K562 (cell line): ENCODE results near the gene TRPC4. TPM values are rescaled to one million over a fixed set of nuclear protein-coding genes. Genes with fewer than 3 reads are reported as not detected.

Experiments used
- ATAC-seq: fragments of 200-7000 bp; cut with Tn5 transposase; 3 replicates; pipeline ENCODE4 v1.9.1; 2020; ENCODE audit warnings: moderate library complexity
- BruUV-seq: library from RNA; stranded (reverse); fragments of 400-500 nt; replicated peaks from 2 replicates; lab custom pipeline; 2021; lab: Mats Ljungman, UMichigan
- CTCF ChIA-PET: fragments of 300-600 bp; formaldehyde crosslinking; extraction: SDS; loops from one replicate; lab custom pipeline; 2021; ENCODE audit warnings: low intra/inter-chr PET ratio; lab: Yijun Ruan, JAX
- POLR2A ChIA-PET: fragments of 300-600, 350-650 bp; sonication (Branson Sonifier 250); formaldehyde crosslinking; extraction: SDS; loops from one replicate; lab custom pipeline; 2021; ENCODE audit warnings: antibody characterized with exemption, inconsistent platforms; lab: Yijun Ruan, JAX
- DNase-seq, 4 experiments: peaks; one replicate each; pipeline versions ENCODE4 v3.0.0 to v3.0.0-alpha.2; 2011 to 2018; ENCODE audit warnings: low spot score in 3 of 4, mixed read lengths in 3 of 4; ENCODE audit errors: extremely low read depth in 1 of 4
- FAIRE-seq: peaks from 2 replicates; lab custom pipeline; 2011; peaks lifted over from hg19 to GRCh38; lab: Jason Lieb, UNC
- H2AFZ ChIP-seq: 2 replicates; pipeline ENCODE4 v1.6.0; 2011; ENCODE audit warnings: low read depth, low read length, control low read depth, inconsistent platforms
- H3K27ac ChIP-seq: fragments of 200-600 bp; 3 replicates; pipeline ENCODE4 v1.8.0; 2011; ENCODE audit warnings: low read depth, mild to moderate bottlenecking, control low read depth, inconsistent platforms, low read length, moderate library complexity, mixed read lengths; ENCODE audit errors: extremely low read depth
- H3K27me3 ChIP-seq, 2 experiments: fragments of 300-600 bp in 1 of 2; 2 replicates in 1 of 2; 3 replicates in 1 of 2; pipeline versions ENCODE4 v1.6.0 to v1.8.0; 2011; ENCODE audit warnings: inconsistent platforms in 2 of 2, low read length in 2 of 2, mild to moderate bottlenecking in 1 of 2, mixed read lengths in 1 of 2, moderate library complexity in 1 of 2; ENCODE audit not compliant: control insufficient read depth in 2 of 2, insufficient read depth in 2 of 2
- H3K36me3 ChIP-seq: fragments of 300-600 bp; 3 replicates; pipeline ENCODE4 v1.8.0; 2011; ENCODE audit warnings: mild to moderate bottlenecking, low read length, inconsistent platforms; ENCODE audit not compliant: control insufficient read depth, insufficient read depth
- H3K4me1 ChIP-seq, 2 experiments: fragments of 200-600 bp in 1 of 2; replicated peaks in 1 of 2; 2 replicates in 1 of 2; 3 replicates in 1 of 2; pipeline versions ENCODE4 v1.5.1 to v1.8.0; 2011; ENCODE audit warnings: inconsistent platforms in 2 of 2, low read length in 2 of 2, mild to moderate bottlenecking in 1 of 2, mixed read lengths in 1 of 2, moderate library complexity in 1 of 2; ENCODE audit not compliant: control insufficient read depth in 2 of 2, insufficient read depth in 2 of 2
- H3K4me2 ChIP-seq: 2 replicates; pipeline ENCODE4 v1.6.1; 2011; ENCODE audit warnings: low read length, control low read depth, inconsistent platforms, mixed read lengths; ENCODE audit not compliant: insufficient read depth
- H3K4me3 ChIP-seq: fragments of 200-600 bp; sonication (generic), shearing (Covaris generic); 2 replicates; pipeline ENCODE4 v1.5.1; 2016; ENCODE audit warnings: control low read depth, inconsistent platforms
- H3K79me2 ChIP-seq: fragments of 200-600 bp; 3 replicates; pipeline ENCODE4 v1.8.0; 2011; ENCODE audit warnings: low read length, inconsistent platforms; ENCODE audit not compliant: control insufficient read depth, insufficient read depth
- H3K9ac ChIP-seq, 2 experiments: 2 replicates each; pipeline versions ENCODE4 v1.6.0 to v1.6.1; 2011; ENCODE audit warnings: low read depth in 2 of 2, low read length in 2 of 2, control low read depth in 1 of 2, inconsistent platforms in 1 of 2, mild to moderate bottlenecking in 1 of 2, mixed read lengths in 1 of 2; ENCODE audit not compliant: insufficient read depth in 1 of 2
- H3K9me1 ChIP-seq: one replicate; pipeline ENCODE4 v1.6.0; 2011; ENCODE audit warnings: inconsistent platforms, mild to moderate bottlenecking, low read length, moderate library complexity; ENCODE audit not compliant: control insufficient read depth, insufficient read depth
- H3K9me3 ChIP-seq: replicated peaks from 2 replicates; pipeline ENCODE4 v1.5.1; 2011; ENCODE audit warnings: low read depth, low read length, inconsistent platforms; ENCODE audit not compliant: control insufficient read depth, insufficient read depth
- H4K20me1 ChIP-seq: replicated peaks from 2 replicates; pipeline ENCODE4 v1.6.1; 2011; ENCODE audit warnings: low read length, inconsistent platforms, mixed read lengths; ENCODE audit not compliant: control insufficient read depth, insufficient read depth
- BRD4 ChIP-seq: fragments of 200-600 bp; sonication (generic); IDR thresholded peaks from 2 replicates; pipeline ENCODE4 v1.6.1; 2017; ENCODE audit warnings: inconsistent platforms
- CC2D1A ChIP-seq: fragments of 450-650 bp; IDR thresholded peaks from 2 replicates; pipeline ENCODE4 v1.6.1; 2017; ENCODE audit warnings: mild to moderate bottlenecking
- ELF2 ChIP-seq: fragments of 250-450 bp; sonication (Bioruptor Pico); IDR thresholded peaks from 2 replicates; pipeline ENCODE4 v1.5.0; 2021; ENCODE audit warnings: mild to moderate bottlenecking
- IRF1 ChIP-seq: sonication (generic); formaldehyde crosslinking; IDR thresholded peaks from 2 replicates; pipeline ENCODE4 v1.8.0; 2022; ENCODE audit warnings: missing genetic modification reagents, mild to moderate bottlenecking, borderline replicate concordance
- IRF9 ChIP-seq: fragments of 450-650 bp; IDR thresholded peaks from 2 replicates; pipeline ENCODE4 v1.6.1; 2016; ENCODE audit warnings: missing biosample characterization, missing genetic modification characterization
- KAT2B ChIP-seq: IDR thresholded peaks from one replicate; pipeline ENCODE4 v1.6.1; 2012; ENCODE audit warnings: low read depth, mild to moderate bottlenecking, control low read depth, inconsistent platforms, low read length, moderate library complexity
- MYC ChIP-seq, 2 experiments: fragments of 250-450 bp in 1 of 2; sonication (Bioruptor Pico) in 1 of 2; IDR thresholded peaks; 2 replicates each; pipeline versions ENCODE4 v1.5.1 to v1.6.1; 2012 to 2021; ENCODE audit warnings: low read depth in 2 of 2, borderline replicate concordance in 1 of 2, improper control_type of control experiment in 1 of 2, low read length in 1 of 2, mild to moderate bottlenecking in 1 of 2, moderate library complexity in 1 of 2
- NFE2L1 ChIP-seq: fragments of 450-650 bp; IDR thresholded peaks from 2 replicates; pipeline ENCODE4 v1.6.1; 2016; ENCODE audit warnings: missing genetic modification characterization, low read depth, mild to moderate bottlenecking, missing compliant biosample characterization, moderate library complexity, borderline replicate concordance
- POLR3G ChIP-seq: IDR thresholded peaks from 2 replicates; pipeline ENCODE4 v1.6.1; 2011; ENCODE audit not compliant: insufficient read length, insufficient replicate concordance; ENCODE audit errors: extremely low read depth
- SP1 ChIP-seq: sonication (generic); formaldehyde crosslinking; IDR thresholded peaks from 2 replicates; pipeline ENCODE4 v1.8.1; 2022; ENCODE audit warnings: mild to moderate bottlenecking, missing genetic modification reagents
- SRSF7 ChIP-seq: fragments of 200-400 bp; formaldehyde crosslinking; optimal IDR thresholded peaks from 2 replicates; pipeline ENCODE3; 2017; ENCODE audit warnings: mild to moderate bottlenecking, low read depth, low read length
- STAT5A ChIP-seq: IDR thresholded peaks from 2 replicates; pipeline ENCODE4 v1.6.1; 2012; ENCODE audit warnings: low read length, inconsistent platforms, borderline replicate concordance
- TEAD1 ChIP-seq, 2 experiments: fragments of 450-650 bp in 1 of 2; sonication (generic) in 1 of 2; formaldehyde crosslinking; IDR thresholded peaks; 2 replicates each; pipeline versions ENCODE4 v1.4.0 to v1.8.0; 2020 to 2022; ENCODE audit warnings: mild to moderate bottlenecking in 2 of 2, missing genetic modification reagents in 1 of 2
- ZBTB2 ChIP-seq: fragments of 450-650 bp; IDR thresholded peaks from 2 replicates; pipeline ENCODE4 v1.6.1; 2016; ENCODE audit warnings: antibody characterized with exemption
- ZFP1 ChIP-seq: fragments of 450-650 bp; formaldehyde crosslinking; IDR thresholded peaks from 2 replicates; pipeline ENCODE4 v1.4.0; 2020; ENCODE audit warnings: mild to moderate bottlenecking, mixed read lengths
- ZFP91 ChIP-seq: sonication (generic); formaldehyde crosslinking; IDR thresholded peaks from 2 replicates; pipeline ENCODE4 v1.8.0; 2022; ENCODE audit warnings: mild to moderate bottlenecking, missing genetic modification reagents
- ZNF133 ChIP-seq: fragments of 250-450 bp; sonication (Bioruptor Pico); IDR thresholded peaks from 2 replicates; pipeline ENCODE4 v1.4.0; 2020; ENCODE audit warnings: mild to moderate bottlenecking
- WGBS: fragments of 100-300 bp; shearing (Covaris generic); methylation state at CpG from one replicate; pipeline ENCODE4 v1.1.6; 2016; ENCODE audit warnings: low coverage, mixed read lengths; ENCODE audit not compliant: insufficient coverage; ENCODE audit errors: missing lambda C conversion rate; 5-methylcytosine and 5-hydroxymethylcytosine counted together
- in situ Hi-C: fragments of 300-500 bp; cut with MboI; formaldehyde crosslinking; loops from 4 replicates; pipeline ENCODE4 v1.15.0; 2018; ENCODE audit warnings: inconsistent platforms, mixed read lengths
- intact Hi-C: fragments of 100-400 bp; cut with micrococcal nuclease; formaldehyde crosslinking; loops from 2 replicates; pipeline ENCODE4 v1.14.2; 2022
- polyA plus RNA-seq, 8 experiments: library from polyadenylated mRNA; depleted of rRNA in 4 of 8; stranded (reverse) in 5 of 8; unstranded in 3 of 8; fragments of >200 nt; fragmentation: Nextera tagmentation in 2 of 8; fragmentation: Illumina TruSeq in 1 of 8; extraction: Ambion mirVana in 2 of 8; extraction: Trizol in 1 of 8; gene quantifications; 2 replicates each; pipeline versions ENCODE4 v1.2.1 to v1.2.3, GENCODE V29; 2011 to 2014; ENCODE audit warnings: inconsistent platforms in 1 of 8, missing spikeins in 1 of 8
- total RNA-seq, 7 experiments: library from RNA; depleted of rRNA in 6 of 7; stranded (reverse); fragments of >200 nt in 6 of 7; fragmentation: Illumina TruSeq in 2 of 7; extraction: Trizol in 2 of 7; gene quantifications; 2 replicates each; pipeline versions ENCODE4 v1.2.1 to v1.2.3, GENCODE V29; 2011 to 2021; ENCODE audit warnings: low replicate concordance in 1 of 7

The TRPC4 gene
- total and polyA plus RNA-seq, 9 of the 15 experiments (the other 6 are each of a cell fraction or from before 2014, with no cell fraction given), result 0.03 to 0.04 TPM; not detected in 7

GRCh38 chr13:37707739-37708500, 161.7 kb downstream of the TRPC4 start:
- H3K36me3 ChIP-seq, result no peaks in the 10 kb centered on the region
- DNase-seq (no peak), FAIRE-seq (no peak), ATAC-seq (no peak)
- POLR2A ChIA-PET, result interaction anchor here (0.7 kb wide), 1 partner anchor 1409 kb away, joined by 4 read pairs; no protein-coding TSS in a partner anchor
- H3K27ac ChIP-seq, result no peak overlapping the region
- H3K4me1 ChIP-seq, result no peaks in the 10 kb centered on the region
- no peaks in the 10 kb centered on the region for H3K9me1 ChIP-seq
- CTCF ChIA-PET, result no interaction called here
- BruUV-seq, result no TSS peak
- H3K4me3 ChIP-seq, result no peak overlapping the region
- H3K9ac ChIP-seq, result no peak overlapping the region
- in situ Hi-C loops (no loop called here), intact Hi-C loops (no loop called here)
- H3K27me3 ChIP-seq, result no peaks in the 10 kb centered on the region
- WGBS, result 0% methylated on average over 2 of the region's 2 CpGs
- H3K9me3 ChIP-seq, result no peaks in the 10 kb centered on the region
- H3K79me2 ChIP-seq, result no peaks in the 10 kb centered on the region
- H2AFZ ChIP-seq, result no peak overlapping the region
- H4K20me1 ChIP-seq, result no peaks in the 10 kb centered on the region
- no peak overlapping the region for H3K4me2 ChIP-seq
- no peak for TF ChIP-seq IRF1 (CRISPR knock-in tag)
- no peak for TF ChIP-seq MYC (IDR thresholded peaks at IDR 0.05; ENCODE audit: low read depth, low read length)
- TF ChIP-seq MYC (CRISPR knock-in tag; IDR thresholded peaks at IDR 0.05; ENCODE audit: borderline replicate concordance, low read depth), result no peak
- TF ChIP-seq KAT2B, result no peak
- no peak for TF ChIP-seq ZFP91 (CRISPR knock-in tag)
- TF ChIP-seq BRD4, result no peak
- TF ChIP-seq NFE2L1, result no peak
- TF ChIP-seq CC2D1A, result no peak
- no peak for TF ChIP-seq TEAD1 (CRISPR knock-in tag; IDR thresholded peaks at IDR 0.05)
- TF ChIP-seq STAT5A, result no peak
- TF ChIP-seq ZFP1, result no peak
- no peak for TF ChIP-seq ELF2
- no peak for TF ChIP-seq ZNF133
- no peak for TF ChIP-seq ZBTB2
- TF ChIP-seq SRSF7, result no peak
- no peak for TF ChIP-seq POLR3G
- TF ChIP-seq SP1, result no peak
- no peak for TF ChIP-seq IRF9
